PC-3 (cell line): ENCODE measurements around the gene LGR4. TPM values are rescaled to one million over a fixed set of nuclear protein-coding genes. Genes with fewer than 3 reads are reported as not detected.

Experiments used
- ATAC-seq: fragments of 200-7000 bp; cut with Tn5 transposase; 2 replicates; pipeline ENCODE4 v1.9.1; 2020; ENCODE audit warnings: mild to moderate bottlenecking, moderate library complexity
- BruUV-seq: library from RNA; stranded (reverse); fragments of 400-500 nt; replicated peaks from 2 replicates; lab custom pipeline; 2021; lab: Mats Ljungman, UMichigan
- CTCF ChIA-PET: fragments of 300-600 bp; sonication (Branson Sonifier 250); formaldehyde crosslinking; loops from one replicate; lab custom pipeline; 2022; ENCODE audit warnings: antibody characterized with exemption; lab: Charles Lee
- POLR2A ChIA-PET: fragments of 300-600 bp; sonication (Branson Sonifier 250); formaldehyde crosslinking; loops from one replicate; lab custom pipeline; 2022; ENCODE audit warnings: antibody characterized with exemption; ENCODE audit not compliant: unreplicated experiment; lab: Charles Lee
- DNase-seq: peaks from one replicate; pipeline ENCODE4 v3.0.0-alpha.2; 2015
- H2AFZ ChIP-seq: fragments of 300-600 bp; sonication (generic); 2 replicates; pipeline ENCODE4 v1.6.0; 2016; ENCODE audit warnings: antibody characterized with exemption, low read length
- H3F3A ChIP-seq: fragments of 300-600 bp; sonication (generic); one replicate; pipeline ENCODE4 v1.6.0; 2017; ENCODE audit warnings: antibody characterized with exemption, low read length, control low read depth, mild to moderate bottlenecking; ENCODE audit not compliant: unreplicated experiment
- H3K27ac ChIP-seq: fragments of 300-600 bp; sonication (generic); 2 replicates; pipeline ENCODE4 v1.5.1; 2016; ENCODE audit warnings: mild to moderate bottlenecking, low read length
- H3K27me3 ChIP-seq: fragments of 300-600 bp; sonication (generic); 2 replicates; pipeline ENCODE4 v1.6.1; 2016; ENCODE audit warnings: low read length, mixed read lengths
- H3K36me3 ChIP-seq: fragments of 300-600 bp; sonication (generic); 2 replicates; pipeline ENCODE4 v1.6.1; 2016; ENCODE audit warnings: low read depth, mixed run types, low read length, mixed read lengths
- H3K4me1 ChIP-seq: fragments of 300-600 bp; sonication (generic); 2 replicates; pipeline ENCODE4 v1.5.1; 2016; ENCODE audit warnings: low read length; ENCODE audit not compliant: insufficient read depth
- H3K4me2 ChIP-seq: fragments of 300-600 bp; sonication (generic); 2 replicates; pipeline ENCODE4 v1.6.0; 2016; ENCODE audit warnings: low read length
- H3K4me3 ChIP-seq: fragments of 300-600 bp; sonication (generic); 2 replicates; pipeline ENCODE4 v1.5.1; 2016; ENCODE audit warnings: mild to moderate bottlenecking, low read length, mixed read lengths
- H3K79me2 ChIP-seq: fragments of 300-600 bp; sonication (generic); 2 replicates; pipeline ENCODE4 v1.6.1; 2017; ENCODE audit warnings: low read length, mixed read lengths
- H3K9ac ChIP-seq: fragments of 300-600 bp; sonication (generic); 2 replicates; pipeline ENCODE4 v1.6.0; 2016; ENCODE audit warnings: mild to moderate bottlenecking, low read length
- H3K9me2 ChIP-seq: fragments of 300-600 bp; sonication (generic); replicated peaks from 2 replicates; pipeline ENCODE4 v1.6.1; 2016; ENCODE audit warnings: mixed run types, low read length, mixed read lengths
- H3K9me3 ChIP-seq: fragments of 300-600 bp; sonication (generic); 2 replicates; pipeline ENCODE4 v1.6.1; 2016; ENCODE audit warnings: low read length, mixed read lengths
- H4K20me1 ChIP-seq: fragments of 300-600 bp; sonication (generic); 2 replicates; pipeline ENCODE4 v1.6.1; 2016; ENCODE audit warnings: low read length, mixed read lengths
- CTCF ChIP-seq: fragments of 300-600 bp; sonication (generic); conservative IDR thresholded peaks from 2 replicates; pipeline ENCODE4 v1.5.1; 2017; ENCODE audit warnings: antibody characterized with exemption, low read depth, mild to moderate bottlenecking, low read length
- EZH2 ChIP-seq: fragments of 300-600 bp; sonication (generic); IDR thresholded peaks from one replicate; pipeline ENCODE4 v1.6.1; 2017; ENCODE audit warnings: antibody characterized with exemption, mild to moderate bottlenecking, low read length; ENCODE audit not compliant: unreplicated experiment
- EZH2phosphoT487 ChIP-seq: fragments of 300-600 bp; sonication (generic); IDR thresholded peaks from 2 replicates; pipeline ENCODE4 v1.6.1; 2018; ENCODE audit warnings: mild to moderate bottlenecking, antibody characterized with exemption, low read length, borderline replicate concordance
- intact Hi-C: fragments of 100-400 bp; cut with micrococcal nuclease; formaldehyde crosslinking; loops from 2 replicates; pipeline ENCODE4 v1.9.0; 2023
- total RNA-seq: library from RNA; depleted of rRNA; stranded (reverse); fragments of >200 nt; gene quantifications from 2 replicates; pipeline ENCODE4 v1.2.3, GENCODE V29; 2014

The LGR4 gene
- total RNA-seq, 1 experiment from 2014 or later = 13.5 TPM

DNA sequence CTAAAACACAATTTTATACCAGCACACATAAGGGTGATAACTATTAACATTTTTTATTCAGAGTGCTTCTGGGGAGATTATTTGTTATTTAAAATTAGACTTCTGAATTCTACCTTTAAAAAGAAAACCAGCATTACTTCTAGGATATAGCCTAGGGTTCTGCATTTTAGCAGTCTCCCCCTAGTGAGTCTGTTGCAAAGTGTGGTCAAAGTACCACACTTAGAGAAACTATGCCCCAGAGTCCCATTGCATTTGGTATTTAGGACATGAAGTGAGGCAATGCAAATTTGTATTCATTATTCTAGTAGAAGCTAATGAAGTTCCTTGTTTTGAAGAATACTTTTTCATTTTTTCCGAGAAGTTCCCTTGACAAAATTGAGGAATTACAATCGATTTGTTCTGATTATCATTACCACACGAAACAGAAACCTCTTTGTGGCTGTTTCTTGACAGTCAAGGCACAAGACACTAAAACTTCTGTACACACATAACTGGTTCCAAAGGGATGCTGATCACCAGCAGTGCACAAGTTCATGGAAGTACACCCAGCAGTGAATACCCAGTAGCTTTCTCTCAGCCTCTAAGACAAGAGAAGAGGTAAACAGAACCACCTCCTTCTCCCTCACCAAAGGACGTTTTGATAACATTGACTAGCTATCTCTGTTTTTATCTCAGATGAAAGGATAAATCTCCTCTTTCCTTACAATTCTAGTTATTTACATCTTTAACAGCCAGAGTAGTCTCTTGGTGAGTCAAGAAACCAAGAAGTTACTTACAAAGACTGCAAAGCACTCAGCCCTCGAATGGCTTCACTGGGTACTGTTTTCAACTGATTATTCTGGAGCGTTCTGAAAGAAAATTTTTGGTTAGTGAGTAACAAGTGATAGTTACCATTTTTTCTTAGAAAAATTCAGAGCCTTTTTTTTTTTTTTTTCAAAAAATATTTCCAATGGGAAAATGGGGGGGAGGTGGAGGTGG is 82.0 kb downstream of the LGR4 start:
- H4K20me1 ChIP-seq = no peaks in the 10 kb centered on the region
- DNase-seq = no peak
- no peaks in the 10 kb centered on the region for H3K9me2 ChIP-seq
- intact Hi-C loops = no loop called here
- H3K4me3 ChIP-seq = no peak overlapping the region
- TF ChIP-seq EZH2 (no peak), CTCF (no peak), EZH2phosphoT487 (no peak)
- no peak overlapping the region for H3K9ac ChIP-seq
- no peaks in the 10 kb centered on the region for H3K9me3 ChIP-seq
- H3K79me2 ChIP-seq = peaks cover 4% of the 10 kb centered on the region; the same call in 1 of the 2 replicates
- peaks cover 40% of the 10 kb centered on the region for H3K4me1 ChIP-seq
- BruUV-seq = no TSS peak
- H3K4me2 ChIP-seq = no peak overlapping the region
- H3K36me3 ChIP-seq = no peaks in the 10 kb centered on the region
- ATAC-seq = no peak
- no peak overlapping the region for H2AFZ ChIP-seq
- peaks cover 9% of the 10 kb centered on the region for H3F3A ChIP-seq
- no peaks in the 10 kb centered on the region for H3K27me3 ChIP-seq
- POLR2A ChIA-PET = no interaction called here
- H3K27ac ChIP-seq = no peak overlapping the region
- CTCF ChIA-PET = no interaction called here

GRCh38 chr11:27388869-27389268 is 83.7 kb downstream of the LGR4 start:
- peaks cover 9% of the 10 kb centered on the region for H3F3A ChIP-seq
- no peak overlapping the region for H3K4me2 ChIP-seq
- H3K27me3 ChIP-seq = no peaks in the 10 kb centered on the region
- no peaks in the 10 kb centered on the region for H4K20me1 ChIP-seq
- BruUV-seq = no TSS peak
- CTCF ChIA-PET = no interaction called here
- POLR2A ChIA-PET = no interaction called here
- DNase-seq (no peak), ATAC-seq (no peak)
- H3K9me2 ChIP-seq = no peaks in the 10 kb centered on the region
- H3K36me3 ChIP-seq = no peaks in the 10 kb centered on the region
- no peaks in the 10 kb centered on the region for H3K9me3 ChIP-seq
- H3K27ac ChIP-seq = no peak overlapping the region
- TF ChIP-seq CTCF = no peak
- no peak for TF ChIP-seq EZH2
- no peak for TF ChIP-seq EZH2phosphoT487
- no peak overlapping the region for H2AFZ ChIP-seq
- H3K79me2 ChIP-seq = no peaks in the 10 kb centered on the region
- H3K4me1 ChIP-seq = peaks cover 30% of the 10 kb centered on the region
- intact Hi-C loops = no loop called here
- H3K9ac ChIP-seq = no peak overlapping the region
- no peak overlapping the region for H3K4me3 ChIP-seq

GRCh38 chr11:27388001-27388400 is 84.6 kb downstream of the LGR4 start:
- no peaks in the 10 kb centered on the region for H3K36me3 ChIP-seq
- CTCF ChIA-PET = no interaction called here
- H3K27ac ChIP-seq = no peak overlapping the region
- intact Hi-C loops = no loop called here
- H4K20me1 ChIP-seq = no peaks in the 10 kb centered on the region
- POLR2A ChIA-PET = interaction anchor here (0.5 kb wide), 1 partner anchor 204 kb away, joined by 3 read pairs; no protein-coding TSS in a partner anchor
- H3K9ac ChIP-seq = no peak overlapping the region
- H3K9me3 ChIP-seq = no peaks in the 10 kb centered on the region
- H3F3A ChIP-seq = peaks cover 7% of the 10 kb centered on the region
- H3K27me3 ChIP-seq = no peaks in the 10 kb centered on the region
- BruUV-seq = no TSS peak
- DNase-seq (no peak), ATAC-seq (no peak)
- no peak for TF ChIP-seq CTCF
- TF ChIP-seq EZH2phosphoT487 = no peak
- no peak for TF ChIP-seq EZH2
- H3K9me2 ChIP-seq = no peaks in the 10 kb centered on the region
- no peak overlapping the region for H3K4me2 ChIP-seq
- no peaks in the 10 kb centered on the region for H3K79me2 ChIP-seq
- H2AFZ ChIP-seq = no peak overlapping the region
- H3K4me1 ChIP-seq = peaks cover 24% of the 10 kb centered on the region
- H3K4me3 ChIP-seq = no peak overlapping the region
